Activated CD8-positive, alpha-beta T cell treated with anti-CD3 and anti-CD28 coated beads, Interleukin-2, amount 10 ng/mL, durations not matched to agents 7 days and 5 days (primary cell): ENCODE data around the gene DUSP7. TPM values are rescaled to one million over a fixed set of nuclear protein-coding genes. Genes with fewer than 3 reads are reported as not detected.
"Not testable (repeated sequence)": the region's sequence is repeated elsewhere in the genome, so short reads cannot be mapped to it uniquely, and the experiment has no call there.

Experiments used
- ATAC-seq: fragments of 150-1000 bp; cut with Tn5 transposase; one replicate; pipeline ENCODE4 v1.10.0; 2021; ENCODE audit warnings: moderate library complexity
- CTCF ChIA-PET: fragments of 350-600 bp; sonication (Branson Sonifier 250); formaldehyde crosslinking; loops from one replicate; lab custom pipeline; 2021; ENCODE audit warnings: antibody characterized with exemption; lab: Charles Lee
- POLR2A ChIA-PET: fragments of 350-600 bp; sonication (Branson Sonifier 250); formaldehyde crosslinking; loops from one replicate; lab custom pipeline; 2021; ENCODE audit warnings: antibody characterized with exemption; lab: Charles Lee
- DNase-seq: peaks from one replicate; pipeline ENCODE4 v3.0.0-alpha.2; 2020
- H3K27ac Mint-ChIP-seq: one replicate; pipeline ENCODE4 v1.8.0; 2021; ENCODE audit warnings: mild to moderate bottlenecking, mixed read lengths
- H3K27me3 Mint-ChIP-seq: one replicate; pipeline ENCODE4 v1.8.0; 2021; ENCODE audit warnings: low read depth, mixed read lengths
- H3K36me3 Mint-ChIP-seq: one replicate; pipeline ENCODE4 v1.8.0; 2021; ENCODE audit warnings: low read depth, mixed read lengths
- H3K4me1 Mint-ChIP-seq: one replicate; pipeline ENCODE4 v1.8.0; 2021; ENCODE audit warnings: low read depth, mixed read lengths
- H3K4me3 Mint-ChIP-seq: one replicate; pipeline ENCODE4 v1.8.0; 2021; ENCODE audit warnings: mild to moderate bottlenecking, mixed read lengths
- H3K9me3 Mint-ChIP-seq: one replicate; pipeline ENCODE4 v1.8.0; 2022; ENCODE audit warnings: mixed read lengths; ENCODE audit not compliant: insufficient read depth
- total RNA-seq, 2 experiments: library from RNA; stranded (reverse); gene quantifications; one replicate each; pipeline ENCODE4 v1.2.3, GENCODE V29; 2021

The DUSP7 gene
- total RNA-seq, 2 experiments from 2014 or later, result 37.4 to 39.1 TPM

DNA sequence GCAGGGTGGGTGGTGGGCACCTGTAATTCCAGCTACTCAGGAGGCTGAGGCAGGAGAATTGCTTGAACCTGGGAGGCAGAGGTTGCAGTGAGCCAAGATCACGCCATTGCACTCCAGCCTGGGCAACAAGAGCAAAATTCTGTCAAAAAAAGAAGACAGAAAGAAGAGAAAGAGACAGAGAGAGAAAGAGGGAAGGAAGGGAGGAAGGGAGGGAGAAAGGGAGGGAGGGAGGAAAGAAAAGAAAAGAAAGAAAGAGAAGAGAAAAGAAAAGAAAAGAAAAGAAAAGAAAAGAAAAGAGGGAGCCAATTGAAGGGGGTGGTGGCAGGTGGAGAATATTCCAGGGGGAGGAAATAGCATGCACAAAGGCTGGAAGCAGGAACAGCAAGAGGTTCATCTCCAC lies 13.3 kb downstream of the DUSP7 start:
- H3K27ac Mint-ChIP-seq, DNase-seq, POLR2A ChIA-PET, H3K9me3 Mint-ChIP-seq, ATAC-seq, H3K4me1 Mint-ChIP-seq, H3K36me3 Mint-ChIP-seq, H3K4me3 Mint-ChIP-seq, H3K27me3 Mint-ChIP-seq: not testable (repeated sequence)
- CTCF ChIA-PET, result interaction anchor here (1.8 kb wide), 1 partner anchor 10 kb away, joined by 9 read pairs; no protein-coding TSS in a partner anchor

- ChIA-PET CTCF (interaction anchor here (1.8 to 1.9 kb wide), 2 partner anchors 11 to 40 kb away, joined by 6 to 13 read pairs; no protein-coding TSS in a partner anchor), POLR2A (no interaction called here)
- Mint-ChIP-seq H3K36me3 (no peaks in the 10 kb centered on the region), H3K4me3 (no peak overlapping the region), H3K27ac (no peak overlapping the region), H3K27me3 (no peaks in the 10 kb centered on the region), H3K4me1 (peaks cover 2% of the 10 kb centered on the region), H3K9me3 (no peaks in the 10 kb centered on the region)
- DNase-seq (no peak), ATAC-seq (no peak)
Observed at GRCh38 chr3:52041118-52041731, 15.1 kb downstream of the DUSP7 start.

GRCh38 chr3:52040600-52040999 lies 15.8 kb downstream of the DUSP7 start:
- ATAC-seq, result no peak
- H3K27me3 Mint-ChIP-seq, result no peaks in the 10 kb centered on the region
- no peaks in the 10 kb centered on the region for H3K9me3 Mint-ChIP-seq
- POLR2A ChIA-PET, result no interaction called here
- H3K27ac Mint-ChIP-seq, result no peak overlapping the region
- H3K36me3 Mint-ChIP-seq, result no peaks in the 10 kb centered on the region
- H3K4me1 Mint-ChIP-seq, result peaks cover 2% of the 10 kb centered on the region
- no peak overlapping the region for H3K4me3 Mint-ChIP-seq
- CTCF ChIA-PET, result interaction anchor here (1.8 to 1.9 kb wide), 2 partner anchors 12 to 40 kb away, joined by 6 to 13 read pairs; no protein-coding TSS in a partner anchor
- DNase-seq, result no peak

DNA sequence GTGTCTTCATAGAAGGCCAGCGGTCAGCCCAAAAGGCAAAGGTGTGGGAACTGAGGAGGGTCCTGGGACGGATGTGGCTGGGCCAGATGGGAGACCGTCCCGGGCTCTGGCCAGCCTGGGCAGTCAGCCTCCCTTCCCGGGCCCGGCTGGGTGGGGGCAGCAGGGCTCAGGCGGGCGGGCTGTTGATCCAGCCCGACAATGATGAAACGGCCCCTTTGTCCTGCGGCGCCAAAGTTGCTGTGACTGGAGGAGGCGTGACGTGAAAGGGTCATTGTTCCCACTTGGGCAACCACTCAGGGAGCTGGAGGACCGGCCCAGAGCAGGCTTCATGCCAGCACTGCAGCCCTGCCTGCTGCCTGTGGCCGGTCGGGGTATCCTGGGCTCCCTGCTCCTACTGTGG lies 16.5 kb downstream of the DUSP7 start:
- H3K36me3 Mint-ChIP-seq, result no peaks in the 10 kb centered on the region
- POLR2A ChIA-PET, result no interaction called here
- H3K9me3 Mint-ChIP-seq, result no peaks in the 10 kb centered on the region
- H3K4me1 Mint-ChIP-seq, result peaks cover 2% of the 10 kb centered on the region
- CTCF ChIA-PET, result no interaction called here
- no peak overlapping the region for H3K27ac Mint-ChIP-seq
- no peak for DNase-seq
- H3K4me3 Mint-ChIP-seq, result no peak overlapping the region
- H3K27me3 Mint-ChIP-seq, result no peaks in the 10 kb centered on the region
- ATAC-seq, result no peak

DNA sequence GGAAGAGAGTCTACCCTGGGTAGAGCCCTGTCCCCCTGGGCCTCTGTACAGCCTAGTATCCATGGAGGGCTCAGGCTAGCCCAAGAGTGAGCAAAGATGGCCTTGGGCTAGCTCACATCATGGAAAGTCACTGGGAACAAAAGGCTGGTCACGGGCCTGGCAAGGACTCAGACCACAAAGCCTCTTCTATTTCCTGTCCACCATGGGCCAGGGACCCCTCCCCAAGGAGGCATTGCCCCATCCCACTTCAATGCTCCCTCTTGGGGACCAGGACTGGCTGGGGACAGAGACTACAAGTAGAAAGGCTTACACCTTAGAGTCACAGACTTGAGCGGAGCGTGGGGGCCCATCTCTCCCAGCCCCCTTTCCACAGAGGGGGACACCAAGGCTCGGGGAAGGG lies 16.9 kb downstream of the DUSP7 start:
- Mint-ChIP-seq H3K27ac (no peak overlapping the region), H3K27me3 (no peaks in the 10 kb centered on the region), H3K4me3 (no peak overlapping the region), H3K36me3 (no peaks in the 10 kb centered on the region), H3K9me3 (no peaks in the 10 kb centered on the region), H3K4me1 (peaks cover 2% of the 10 kb centered on the region)
- POLR2A ChIA-PET, result no interaction called here
- DNase-seq (no peak), ATAC-seq (no peak)
- CTCF ChIA-PET, result interaction anchor here (2.0 kb wide), 1 partner anchor 38 kb away, joined by 6 read pairs; no protein-coding TSS in a partner anchor

GRCh38 chr3:52038227-52038626 lies 18.1 kb downstream of the DUSP7 start:
- CTCF ChIA-PET, result interaction anchor here (2.0 kb wide), 1 partner anchor 37 kb away, joined by 6 read pairs; no protein-coding TSS in a partner anchor
- DNase-seq (no peak), ATAC-seq (no peak)
- Mint-ChIP-seq H3K9me3 (no peaks in the 10 kb centered on the region), H3K4me1 (peaks cover 2% of the 10 kb centered on the region), H3K4me3 (no peak overlapping the region), H3K27me3 (no peaks in the 10 kb centered on the region), H3K27ac (no peak overlapping the region), H3K36me3 (no peaks in the 10 kb centered on the region)
- POLR2A ChIA-PET, result no interaction called here

DNA sequence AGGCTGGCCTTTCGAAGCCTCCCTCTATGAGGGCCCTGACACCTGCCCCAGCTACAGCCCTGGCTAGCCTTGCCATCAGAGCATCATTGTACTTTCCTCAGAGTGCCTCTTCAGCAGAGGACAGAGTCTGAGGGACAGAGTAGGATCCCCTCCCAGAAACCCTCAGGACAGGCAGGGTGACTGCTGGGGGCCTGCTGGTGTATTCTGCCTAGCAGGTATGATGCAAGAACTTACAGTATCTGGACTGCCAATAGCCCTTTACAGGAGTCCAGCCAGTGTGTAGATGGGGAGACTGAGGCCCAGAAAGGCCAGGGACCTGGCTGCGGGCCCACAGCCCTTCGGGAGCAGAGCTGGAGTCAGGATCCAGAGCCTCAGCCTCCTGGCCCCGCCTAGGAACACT lies 19.1 kb downstream of the DUSP7 start:
- H3K36me3 Mint-ChIP-seq, result no peaks in the 10 kb centered on the region
- ATAC-seq (no peak), DNase-seq (no peak)
- CTCF ChIA-PET, result interaction anchor here (0.6 to 2.0 kb wide), 3 partner anchors 20 to 86 kb away, joined by 3 to 6 read pairs (median 6); no protein-coding TSS in a partner anchor
- H3K27ac Mint-ChIP-seq, result no peak overlapping the region
- peaks cover 2% of the 10 kb centered on the region for H3K4me1 Mint-ChIP-seq
- no peaks in the 10 kb centered on the region for H3K27me3 Mint-ChIP-seq
- no peak overlapping the region for H3K4me3 Mint-ChIP-seq
- no peaks in the 10 kb centered on the region for H3K9me3 Mint-ChIP-seq
- POLR2A ChIA-PET, result no interaction called here

GRCh38 chr3:52036829-52037228 lies 19.5 kb downstream of the DUSP7 start:
- ATAC-seq, result no peak
- no peak overlapping the region for H3K27ac Mint-ChIP-seq

DNA sequence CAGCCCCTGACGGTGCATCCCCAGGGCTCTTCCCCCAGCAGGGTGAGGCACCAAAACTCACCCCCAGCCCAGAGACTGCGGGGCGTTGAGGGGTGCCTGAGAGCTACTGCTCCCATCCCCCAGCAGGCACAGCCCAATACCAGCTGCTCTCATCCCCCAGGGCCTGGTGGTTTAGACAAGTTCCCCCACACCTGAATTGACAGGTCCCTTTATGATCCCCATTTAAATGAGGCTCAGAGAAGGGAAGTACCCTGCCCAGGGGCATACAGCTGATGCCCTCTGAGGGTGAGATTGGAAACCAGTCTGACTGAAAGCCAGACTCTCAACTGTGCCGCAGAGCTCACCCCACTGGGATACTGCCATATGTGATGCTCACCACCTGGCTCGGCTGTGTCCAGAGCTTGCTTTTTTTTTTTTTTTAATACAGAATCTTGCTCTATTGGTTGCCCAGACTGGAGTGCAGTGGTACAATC lies 20.1 kb downstream of the DUSP7 start:
- Mint-ChIP-seq H3K9me3 (no peaks in the 10 kb centered on the region), H3K4me1 (peaks cover under 1% of the 10 kb centered on the region), H3K36me3 (no peaks in the 10 kb centered on the region), H3K4me3 (no peak overlapping the region), H3K27me3 (no peaks in the 10 kb centered on the region), H3K27ac (no peak overlapping the region)
- DNase-seq (no peak), ATAC-seq (no peak)
- CTCF ChIA-PET, result interaction anchor here (0.9 to 1.7 kb wide), 4 partner anchors 17 to 109 kb away, joined by 3 to 6 read pairs (median 4); no protein-coding TSS in a partner anchor
- POLR2A ChIA-PET, result interaction anchor here (0.6 kb wide), 1 partner anchor 319 kb away, joined by 3 read pairs; no protein-coding TSS in a partner anchor

More at GRCh38 chr3:52036829-52037228, 19.5 kb downstream of the DUSP7 start:
- H3K4me1 Mint-ChIP-seq, result peaks cover 2% of the 10 kb centered on the region
- POLR2A ChIA-PET, result no interaction called here
- no peak overlapping the region for H3K4me3 Mint-ChIP-seq
- H3K27me3 Mint-ChIP-seq, result no peaks in the 10 kb centered on the region
- CTCF ChIA-PET, result interaction anchor here (0.6 to 1.7 kb wide), 4 partner anchors 16 to 108 kb away, joined by 3 to 6 read pairs (median 4); no protein-coding TSS in a partner anchor
- DNase-seq, result no peak
- H3K9me3 Mint-ChIP-seq, result no peaks in the 10 kb centered on the region
- H3K36me3 Mint-ChIP-seq, result no peaks in the 10 kb centered on the region

DNA sequence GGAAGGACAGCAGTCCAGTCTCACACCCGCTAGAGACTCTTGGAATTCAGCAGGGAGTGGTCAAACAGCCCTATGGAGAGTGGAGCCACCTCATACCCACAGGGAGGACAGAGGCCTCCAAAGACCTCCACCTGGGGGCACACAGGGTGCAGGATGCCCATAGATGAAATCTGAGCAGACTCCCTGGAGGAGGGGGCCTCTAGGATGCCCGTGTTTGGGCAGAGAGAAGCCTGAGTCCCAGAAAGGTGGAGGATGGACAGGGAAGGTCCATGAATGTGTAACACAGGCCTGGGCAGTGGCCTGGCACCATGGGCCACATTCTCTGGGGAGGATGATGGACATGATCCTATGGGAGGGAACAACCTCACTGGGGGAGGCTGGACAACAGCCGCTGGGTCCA lies 21.7 kb downstream of the DUSP7 start:
- ChIA-PET CTCF (no interaction called here), POLR2A (no interaction called here)
- no peaks in the 10 kb centered on the region for H3K36me3 Mint-ChIP-seq
- H3K4me3 Mint-ChIP-seq, result no peak overlapping the region
- no peak overlapping the region for H3K27ac Mint-ChIP-seq
- no peaks in the 10 kb centered on the region for H3K9me3 Mint-ChIP-seq
- DNase-seq (no peak), ATAC-seq (no peak)
- H3K27me3 Mint-ChIP-seq, result no peaks in the 10 kb centered on the region
- no peaks in the 10 kb centered on the region for H3K4me1 Mint-ChIP-seq

- Mint-ChIP-seq H3K4me1 (no peaks in the 10 kb centered on the region), H3K9me3 (no peaks in the 10 kb centered on the region), H3K27ac (no peak overlapping the region), H3K36me3 (no peaks in the 10 kb centered on the region), H3K4me3 (no peak overlapping the region), H3K27me3 (no peaks in the 10 kb centered on the region)
- DNase-seq (no peak), ATAC-seq (no peak)
- CTCF ChIA-PET, result no interaction called here
- POLR2A ChIA-PET, result no interaction called here
Observed at GRCh38 chr3:52034212-52034611, 22.2 kb downstream of the DUSP7 start.

DNA sequence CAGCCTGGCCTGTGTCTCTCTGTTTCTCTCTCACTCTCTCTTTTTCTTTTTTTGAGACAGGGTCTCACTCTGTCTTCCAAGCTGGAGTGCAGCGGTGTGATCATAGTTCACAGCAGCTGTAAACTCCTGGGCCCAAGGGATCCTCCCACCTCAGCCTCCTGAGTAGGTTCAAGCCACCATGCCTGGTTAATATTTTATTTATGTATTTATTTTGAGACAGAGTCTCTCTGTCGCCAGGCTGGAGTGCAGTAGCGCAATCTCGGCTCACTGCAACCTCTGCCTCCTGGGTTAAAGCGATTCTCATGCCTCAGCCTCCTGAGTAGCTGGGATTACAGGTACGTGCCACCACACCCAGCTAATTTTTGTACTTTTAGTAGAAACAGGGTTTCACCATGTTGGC lies 22.6 kb downstream of the DUSP7 start:
- ATAC-seq, DNase-seq, H3K9me3 Mint-ChIP-seq, POLR2A ChIA-PET, H3K4me1 Mint-ChIP-seq, H3K36me3 Mint-ChIP-seq, H3K27me3 Mint-ChIP-seq, H3K4me3 Mint-ChIP-seq, CTCF ChIA-PET, H3K27ac Mint-ChIP-seq: not testable (repeated sequence)
